ENCODE results near the gene ARID3A. TPM values are rescaled to one million over a fixed set of nuclear protein-coding genes. Genes with fewer than 3 reads are reported as not detected.

The ARID3A gene
- total and polyA plus RNA-seq, 2 donors (not counting 3 experiments of a cell fraction or from before 2014, with no cell fraction given) = 5.4 to 13.2 TPM

GRCh38 chr19:885536-886224, 40.2 kb upstream of the ARID3A start:
- no TSS peak for BruUV-seq (replicated peaks)
- Histone ChIP-seq H3K9me1 (replicated peaks; ENCODE audit: control insufficient read depth, extremely low read depth, insufficient read depth, low read length) (no peaks in the 10 kb centered on the region), H3K9ac (replicated peaks; ENCODE audit: extremely low read depth, insufficient read depth, low read length) (no peak overlapping the region), H3K9me3 (replicated peaks; ENCODE audit: control insufficient read depth, insufficient read depth, low read length) (no peaks in the 10 kb centered on the region), H3K4me3 (replicated peaks in 1 of 3; ENCODE audit: insufficient read depth in 1 of 3, low read depth in 1 of 3, low read length in 3 of 3) (no peak overlapping the region), H3K79me2 (ENCODE audit: control insufficient read depth, insufficient read depth, low read length) (no peaks in the 10 kb centered on the region), H3K27me3 (ENCODE audit: control insufficient read depth in 2 of 2, insufficient read depth in 2 of 2, low read length in 2 of 2) (no peaks in the 10 kb centered on the region), H3K4me1 (ENCODE audit: control insufficient read depth, extremely low read depth, insufficient read depth, low read length) (no peaks in the 10 kb centered on the region), H4K20me1 (replicated peaks; ENCODE audit: control insufficient read depth, extremely low read depth, insufficient read depth, low read length) (no peaks in the 10 kb centered on the region), H2AFZ (ENCODE audit: low read depth, low read length) (no peak overlapping the region), H3K36me3 (ENCODE audit: control insufficient read depth in 2 of 2, extremely low read depth in 1 of 2, insufficient read depth in 2 of 2, low read length in 2 of 2) (peaks cover 8 to 47% of the 10 kb centered on the region in 2 experiments), H3K27ac (ENCODE audit: insufficient read depth, low read depth, low read length) (no peak overlapping the region), H3K4me2 (ENCODE audit: insufficient read depth, low read length) (no peak overlapping the region)
- ChIA-PET CTCF (no interaction called here), POLR2A (no interaction called here)
- TF ChIP-seq FOS (IDR thresholded peaks at IDR 0.05; ENCODE audit: borderline replicate concordance, insufficient read depth, low read length) (no peak), POLR2AphosphoS5 (IDR thresholded peaks at IDR 0.05; ENCODE audit: insufficient read depth, low read depth, low read length) (no peak), MYC (IDR thresholded peaks at IDR 0.05; ENCODE audit: low read depth, low read length) (no peak), JUN (IDR thresholded peaks at IDR 0.05; ENCODE audit: borderline replicate concordance, insufficient read depth, insufficient read length, low read depth) (no peak), EZH2 (IDR thresholded peaks at IDR 0.05; ENCODE audit: borderline replicate concordance, low read depth, low read length, severe bottlenecking) (no peak), GATA2 (IDR thresholded peaks at IDR 0.05; ENCODE audit: insufficient read depth, insufficient read length, low read depth, low read length) (no peak)
- TF ChIP-seq, protein P1, sequence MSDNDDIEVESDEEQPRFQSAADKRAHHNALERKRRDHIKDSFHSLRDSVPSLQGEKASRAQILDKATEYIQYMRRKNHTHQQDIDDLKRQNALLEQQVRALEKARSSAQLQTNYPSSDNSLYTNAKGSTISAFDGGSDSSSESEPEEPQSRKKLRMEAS (IDR thresholded peaks at IDR 0.05; ENCODE audit: insufficient read depth, insufficient read length) = no peak
- TF ChIP-seq, protein P2, sequence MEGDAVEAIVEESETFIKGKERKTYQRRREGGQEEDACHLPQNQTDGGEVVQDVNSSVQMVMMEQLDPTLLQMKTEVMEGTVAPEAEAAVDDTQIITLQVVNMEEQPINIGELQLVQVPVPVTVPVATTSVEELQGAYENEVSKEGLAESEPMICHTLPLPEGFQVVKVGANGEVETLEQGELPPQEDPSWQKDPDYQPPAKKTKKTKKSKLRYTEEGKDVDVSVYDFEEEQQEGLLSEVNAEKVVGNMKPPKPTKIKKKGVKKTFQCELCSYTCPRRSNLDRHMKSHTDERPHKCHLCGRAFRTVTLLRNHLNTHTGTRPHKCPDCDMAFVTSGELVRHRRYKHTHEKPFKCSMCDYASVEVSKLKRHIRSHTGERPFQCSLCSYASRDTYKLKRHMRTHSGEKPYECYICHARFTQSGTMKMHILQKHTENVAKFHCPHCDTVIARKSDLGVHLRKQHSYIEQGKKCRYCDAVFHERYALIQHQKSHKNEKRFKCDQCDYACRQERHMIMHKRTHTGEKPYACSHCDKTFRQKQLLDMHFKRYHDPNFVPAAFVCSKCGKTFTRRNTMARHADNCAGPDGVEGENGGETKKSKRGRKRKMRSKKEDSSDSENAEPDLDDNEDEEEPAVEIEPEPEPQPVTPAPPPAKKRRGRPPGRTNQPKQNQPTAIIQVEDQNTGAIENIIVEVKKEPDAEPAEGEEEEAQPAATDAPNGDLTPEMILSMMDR (IDR thresholded peaks at IDR 0.05; ENCODE audit: extremely low read depth in 1 of 2, insufficient read depth in 1 of 2, low read depth in 1 of 2, low read length in 2 of 2) = no peak
- FAIRE-seq (no peak), DNase-seq (ENCODE audit: low read depth, low spot score) (no peak)
- dilution Hi-C loops (cut with MboI; ENCODE audit: extremely low pct_ligation_motif_present, low sequenced_read_pairs) (no loop called here), intact Hi-C loops (cut with micrococcal nuclease) (no loop called here)
